ENCODE data around the gene SLC2A2. TPM values are rescaled to one million over a fixed set of nuclear protein-coding genes. Genes with fewer than 3 reads are reported as not detected.

The SLC2A2 gene
- total RNA-seq, 1 donor from 2014 or later = not detected

DNA sequence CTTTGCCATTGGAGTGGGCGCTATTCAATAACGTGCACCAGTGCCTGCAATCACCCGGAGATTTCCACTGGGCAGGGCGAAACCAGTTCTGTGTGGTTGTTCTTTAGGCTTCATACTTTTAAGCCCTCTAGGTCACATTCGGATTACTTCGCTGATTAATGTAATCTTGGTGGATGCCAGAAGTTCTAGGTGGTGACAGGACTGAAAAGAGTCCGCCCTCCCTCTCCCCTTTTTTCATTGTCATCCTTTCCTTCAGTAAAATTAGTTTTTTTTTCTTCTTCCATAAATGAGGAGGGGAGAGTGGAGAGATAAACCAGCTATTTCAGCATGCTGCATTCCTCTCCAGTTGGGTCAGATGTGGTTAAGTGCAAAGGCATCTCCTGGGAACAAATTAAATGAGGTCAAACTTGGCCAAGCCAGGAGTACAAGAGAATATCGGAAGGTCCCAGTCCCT, 2.3 kb upstream of the SLC2A2 start:
- DNase-seq (ENCODE audit: low read depth, low spot score) = no peak

- DNase-seq (ENCODE audit: low read depth, low spot score) = no peak
Observed at GRCh38 chr3:171028025-171028778, 1.7 kb upstream of the SLC2A2 start.

DNA sequence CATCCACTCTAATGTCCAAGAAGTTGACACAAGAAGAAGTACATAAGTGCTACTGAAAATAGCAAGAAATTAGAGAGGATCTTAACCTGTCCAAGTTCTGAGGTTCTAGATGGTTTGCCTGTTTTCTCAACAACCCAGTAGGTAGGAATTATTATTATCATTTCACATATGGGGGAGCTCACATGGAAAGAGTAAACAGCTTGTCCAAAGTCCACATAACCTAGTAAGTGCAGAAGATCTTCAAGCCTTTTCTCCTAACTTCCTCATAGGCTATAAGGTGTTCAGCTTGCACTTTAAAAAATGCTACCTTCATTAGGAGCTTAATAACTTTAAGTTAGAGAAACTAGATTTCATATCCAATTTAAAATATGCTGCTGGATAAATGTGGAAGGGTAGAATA, 3.0 kb downstream of the SLC2A2 start:
- DNase-seq (ENCODE audit: low read depth, low spot score) = no peak

- DNase-seq (ENCODE audit: low read depth, low spot score) = no peak
Observed at GRCh38 chr3:171021377-171021776, 5.1 kb downstream of the SLC2A2 start.

GRCh38 chr3:171018156-171018935, 8.2 kb downstream of the SLC2A2 start:
- DNase-seq (ENCODE audit: low read depth, low spot score) = no peak

GRCh38 chr3:171013822-171014748, 12.4 kb downstream of the SLC2A2 start:
- no peak for DNase-seq (ENCODE audit: low read depth, low spot score)

DNA sequence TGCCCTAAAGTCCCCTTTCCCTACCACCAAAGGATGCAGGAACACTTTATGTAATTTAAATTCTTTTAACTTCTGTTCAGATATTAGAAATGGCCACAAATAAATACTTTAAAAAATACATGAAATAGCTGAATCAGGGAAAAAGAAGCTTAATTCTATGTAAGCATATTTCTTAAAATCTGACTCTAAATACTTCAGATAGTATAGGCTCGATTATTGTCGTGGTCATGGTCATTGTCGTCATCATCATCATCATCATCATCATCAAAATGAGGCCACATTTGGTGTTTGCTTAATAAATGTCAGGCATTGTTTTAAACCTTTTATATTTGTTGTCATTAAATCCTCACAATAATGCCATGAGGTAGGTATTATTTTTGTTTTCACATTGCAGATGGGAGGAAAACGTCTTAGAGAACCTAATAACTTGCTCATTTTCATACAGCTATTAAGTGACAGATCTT, 14.6 kb downstream of the SLC2A2 start:
- DNase-seq (ENCODE audit: low read depth, low spot score) = no peak

GRCh38 chr3:171011109-171011872, 15.2 kb downstream of the SLC2A2 start:
- no peak for DNase-seq (ENCODE audit: low read depth, low spot score)

DNA sequence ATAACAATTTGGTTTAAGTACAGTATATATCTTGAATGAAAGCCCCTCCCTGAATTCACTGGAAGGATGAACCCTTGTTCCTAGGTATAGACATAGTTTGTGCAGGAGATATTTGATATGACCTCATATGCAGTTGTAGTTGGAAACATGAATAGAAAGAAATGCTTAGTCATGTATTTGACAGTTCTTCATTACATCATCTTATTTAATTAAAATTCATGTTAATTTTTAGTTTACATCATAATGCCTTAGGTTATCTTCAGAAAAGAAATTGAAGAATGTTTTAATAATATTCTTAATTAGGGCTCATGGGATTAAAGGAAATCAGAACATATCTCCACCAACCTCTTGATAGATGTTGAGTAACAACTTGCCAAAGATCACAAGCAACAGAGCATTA, 19.2 kb downstream of the SLC2A2 start:
- DNase-seq (ENCODE audit: low read depth, low spot score) = no peak

- no peak for DNase-seq (ENCODE audit: low read depth, low spot score)
Observed at GRCh38 chr3:171005648-171006047, 20.9 kb downstream of the SLC2A2 start.

DNA sequence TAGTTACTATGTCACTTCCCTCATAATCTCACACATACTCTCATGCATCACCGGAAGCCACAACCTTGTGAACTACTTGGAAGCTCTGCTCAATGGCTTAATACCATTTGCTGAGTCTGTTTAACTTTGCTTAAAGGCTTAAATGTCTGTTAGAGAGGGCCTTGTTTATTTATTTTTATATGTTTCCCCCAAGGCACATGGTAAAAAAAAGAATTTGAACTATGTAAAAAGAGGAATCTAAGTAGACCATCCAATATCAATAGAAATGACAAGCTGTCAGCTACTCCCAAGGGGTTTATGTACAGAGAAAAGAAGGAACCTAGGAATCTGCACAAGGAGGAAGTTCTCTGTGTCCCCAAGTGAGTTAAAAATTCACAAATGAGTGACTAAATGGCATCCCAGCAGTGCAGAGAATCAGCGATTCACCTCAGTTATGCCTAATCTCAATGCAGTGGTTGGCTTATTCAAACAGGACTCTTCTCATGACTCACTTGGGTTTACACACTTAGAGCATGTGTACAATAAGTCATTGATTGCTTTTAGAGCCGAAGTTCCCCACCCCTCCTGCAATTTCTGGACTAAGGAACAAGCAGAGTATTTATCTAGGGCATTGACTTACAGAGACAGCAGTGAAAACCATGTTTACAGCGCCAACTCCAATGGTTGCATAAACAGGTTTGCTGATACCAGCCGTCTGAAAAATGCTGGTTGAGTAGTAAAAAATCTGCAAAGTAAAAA, 24.4 kb downstream of the SLC2A2 start:
- no peak for DNase-seq (ENCODE audit: low read depth, low spot score)

DNA sequence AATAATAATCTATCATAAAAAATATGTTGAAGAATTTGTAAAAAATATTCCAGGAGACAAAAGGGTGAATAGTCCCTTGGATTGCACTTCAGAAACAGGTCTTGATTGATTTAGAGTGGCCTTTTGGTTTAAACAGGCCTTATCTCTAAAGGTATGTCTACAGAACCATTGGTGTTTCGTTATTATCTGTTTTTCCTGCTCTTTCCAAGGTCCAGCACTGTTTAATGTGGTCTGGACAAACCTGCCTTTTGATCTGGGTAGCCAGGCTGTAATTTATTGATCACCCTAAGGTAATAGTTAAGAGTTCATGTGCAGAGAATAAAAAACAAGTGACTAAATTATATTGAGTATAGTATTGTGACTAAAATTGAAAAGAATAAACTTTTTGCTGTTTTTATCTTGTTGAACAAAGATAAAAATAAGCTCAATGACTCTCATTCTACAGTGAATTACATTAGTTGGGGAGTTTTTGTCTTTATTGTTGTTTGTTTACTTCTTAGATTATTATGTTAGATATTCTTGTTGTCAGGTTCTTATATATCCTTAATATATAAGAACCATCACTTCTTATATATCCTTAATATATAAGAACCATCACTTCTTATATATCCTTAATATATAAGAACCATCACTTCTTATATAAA, 25.1 kb downstream of the SLC2A2 start:
- no peak for DNase-seq (ENCODE audit: low read depth, low spot score)

DNA sequence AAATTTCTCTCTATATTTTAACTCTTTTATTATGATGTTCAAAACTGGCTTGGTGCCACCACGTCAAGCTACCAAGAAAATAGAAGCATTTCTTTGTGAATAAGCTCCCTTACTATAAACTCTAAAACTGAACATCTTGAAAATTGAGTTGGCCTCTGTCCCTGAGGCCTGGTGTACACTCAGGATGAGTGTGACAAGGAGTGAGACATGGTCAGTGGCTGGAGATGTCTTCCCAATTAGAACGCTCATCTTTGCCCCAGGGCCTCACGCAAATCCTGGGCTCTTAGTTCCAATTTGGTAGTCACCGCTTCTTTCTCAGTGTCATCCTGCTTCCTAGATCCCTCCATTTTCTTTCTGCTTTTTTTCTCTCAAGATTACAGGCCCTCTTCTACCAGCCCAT, 26.2 kb downstream of the SLC2A2 start:
- DNase-seq (ENCODE audit: low read depth, low spot score) = no peak

- peak; percentile 46 for DNase-seq (ENCODE audit: low read depth, low spot score)
Observed at GRCh38 chr3:170999737-171000242, 26.7 kb downstream of the SLC2A2 start.

DNA sequence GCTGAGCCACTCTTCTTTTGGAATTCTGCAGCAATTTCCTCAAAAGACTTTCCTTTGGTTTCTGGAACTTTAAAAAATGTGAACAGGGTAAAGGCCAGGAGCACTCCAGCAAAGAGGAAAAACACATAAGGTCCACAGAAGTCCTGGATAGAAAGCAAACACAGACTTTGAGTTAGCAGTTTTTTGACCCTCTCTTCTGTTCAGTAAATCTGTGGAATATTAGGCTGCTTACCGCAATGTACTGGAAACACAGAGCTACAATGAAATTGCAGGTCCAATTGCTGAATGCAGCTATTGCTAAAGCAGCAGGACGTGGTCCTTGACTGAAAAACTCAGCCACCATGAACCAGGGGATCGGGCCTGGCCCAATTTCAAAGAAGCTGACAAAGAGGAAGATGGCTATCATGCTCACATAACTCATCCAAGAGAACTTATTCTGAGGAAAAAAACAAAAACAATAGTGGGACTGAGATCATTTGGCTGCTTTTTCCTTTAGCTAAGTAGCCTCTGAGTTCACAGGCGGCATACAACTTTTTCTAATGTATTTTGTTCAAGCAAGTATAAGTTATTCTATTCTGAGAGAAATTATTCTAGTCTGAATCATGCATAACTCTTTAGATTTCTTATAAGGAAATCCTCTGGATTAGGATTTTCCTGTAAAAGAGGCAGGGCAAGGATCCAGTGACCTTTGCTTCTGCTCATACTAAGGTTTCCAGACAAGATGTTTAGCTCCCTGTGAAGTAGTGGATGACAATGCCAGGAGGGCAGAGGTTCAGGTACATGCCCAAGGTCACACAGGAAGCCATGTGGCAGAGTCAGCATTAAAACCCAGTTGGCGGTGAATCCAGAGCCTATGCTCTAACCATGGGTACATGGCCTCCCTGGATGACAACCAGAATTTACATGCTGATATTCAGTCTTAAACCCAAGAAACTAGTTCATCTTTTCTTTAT, 28.3 kb downstream of the SLC2A2 start:
- DNase-seq (ENCODE audit: low read depth, low spot score) = peak; percentile 37

DNA sequence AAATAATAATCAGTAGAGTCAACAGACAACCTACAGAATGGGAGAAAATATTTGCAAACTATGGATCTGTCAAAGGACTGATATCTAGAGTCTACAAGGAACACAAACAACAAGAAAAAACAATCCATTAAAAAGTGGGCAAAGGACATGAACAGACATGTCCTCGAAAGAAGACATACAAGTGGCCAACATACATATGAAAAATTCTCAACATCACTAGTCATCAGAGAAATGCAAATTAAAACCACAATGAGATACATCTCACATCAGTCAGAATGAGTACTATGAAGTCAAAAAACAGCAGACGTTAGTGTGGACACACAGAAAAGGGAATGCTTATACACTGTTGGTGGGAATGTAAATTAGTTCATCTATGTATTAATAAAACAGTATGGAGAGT, 33.7 kb downstream of the SLC2A2 start:
- DNase-seq (ENCODE audit: low read depth, low spot score) = no peak

- no peak for DNase-seq (ENCODE audit: low read depth, low spot score)
Observed at GRCh38 chr3:170991664-170992063, 34.9 kb downstream of the SLC2A2 start.

DNA sequence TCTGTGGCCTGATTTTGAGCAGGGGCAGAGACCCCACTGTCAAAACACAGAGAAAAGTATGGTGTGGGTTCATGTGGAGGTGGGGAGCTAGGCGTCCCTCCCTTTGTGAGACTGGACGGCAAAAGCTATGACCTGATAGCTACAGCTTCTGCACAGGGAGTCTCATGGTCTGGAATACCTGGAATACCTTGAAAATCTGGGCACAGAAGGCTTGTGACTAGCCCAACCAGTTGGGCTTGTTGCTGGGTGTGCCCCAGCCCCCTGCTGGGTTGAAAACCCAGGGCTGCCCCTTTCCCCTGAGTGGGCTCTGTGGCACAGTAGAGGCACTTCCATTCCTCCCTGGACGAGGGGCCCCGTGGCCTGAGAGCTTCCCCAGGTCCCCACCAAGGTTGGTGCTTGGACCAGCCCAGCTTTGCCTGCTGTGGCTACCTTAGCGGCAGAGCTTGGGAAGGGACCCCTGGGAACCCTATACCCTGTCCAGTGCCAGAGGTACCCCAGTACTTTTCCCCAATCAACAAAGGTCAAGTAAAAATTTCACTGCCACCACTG, 37.3 kb downstream of the SLC2A2 start:
- no peak for DNase-seq (ENCODE audit: low read depth, low spot score)
